ENCODE measurements around the gene SDHAF2.

SDHAF2 gene

GRCh38 chr11:61415381-61415780 lies 14.5 kb upstream of the SDHAF2 start:
- H3K36me3 ChIP-seq (ENCODE audit: low read length) = peaks cover 71% of the 10 kb centered on the region
- H3K9me2 ChIP-seq (replicated peaks; ENCODE audit: insufficient read depth, low read length) = no peaks in the 10 kb centered on the region
- H2AFZ ChIP-seq (ENCODE audit: low read depth, low read length, severe bottlenecking) = no peak overlapping the region
- no peak overlapping the region for H3K4me3 ChIP-seq (ENCODE audit: insufficient read depth, low read length, poor library complexity, severe bottlenecking)
- no peaks in the 10 kb centered on the region for H3K9me3 ChIP-seq (ENCODE audit: insufficient read depth, low read length)
- TF ChIP-seq EZH2phosphoT487 (conservative IDR thresholded peaks at IDR 0.05; ENCODE audit: low read length) (no peak), CTCF (IDR thresholded peaks at IDR 0.05; ENCODE audit: insufficient read depth, low read length, poor library complexity, severe bottlenecking) (no peak)
- H3K27me3 ChIP-seq (ENCODE audit: low read length) = no peaks in the 10 kb centered on the region
- peaks cover 17% of the 10 kb centered on the region for H3K79me2 ChIP-seq (ENCODE audit: insufficient read depth, low read length)
- no peak overlapping the region for H3K9ac ChIP-seq (ENCODE audit: low read length)
- peaks cover 4% of the 10 kb centered on the region; the same call in 1 of the 2 replicates for H3F3A ChIP-seq (ENCODE audit: insufficient read depth)
- no peak overlapping the region for H3K4me2 ChIP-seq (ENCODE audit: low read depth, low read length, poor library complexity, severe bottlenecking)
- H3K27ac ChIP-seq (ENCODE audit: low read depth, low read length) = no peak overlapping the region
- peaks cover 16% of the 10 kb centered on the region; the same call in 1 of the 2 replicates for H4K20me1 ChIP-seq (ENCODE audit: low read depth, low read length)

- Histone ChIP-seq H3K4me3 (ENCODE audit: insufficient read depth, low read length, poor library complexity, severe bottlenecking) (no peak overlapping the region), H3K9me2 (replicated peaks; ENCODE audit: insufficient read depth, low read length) (no peaks in the 10 kb centered on the region), H3F3A (ENCODE audit: insufficient read depth) (peaks cover 4% of the 10 kb centered on the region; the same call in 1 of the 2 replicates), H2AFZ (ENCODE audit: low read depth, low read length, severe bottlenecking) (no peak overlapping the region), H3K4me2 (ENCODE audit: low read depth, low read length, poor library complexity, severe bottlenecking) (no peak overlapping the region), H3K27ac (ENCODE audit: low read depth, low read length) (no peak overlapping the region), H3K9me3 (ENCODE audit: insufficient read depth, low read length) (no peaks in the 10 kb centered on the region), H4K20me1 (ENCODE audit: low read depth, low read length) (peaks cover 14% of the 10 kb centered on the region), H3K9ac (ENCODE audit: low read length) (no peak overlapping the region), H3K79me2 (ENCODE audit: insufficient read depth, low read length) (peaks cover 33% of the 10 kb centered on the region), H3K27me3 (ENCODE audit: low read length) (no peaks in the 10 kb centered on the region), H3K36me3 (ENCODE audit: low read length) (peaks cover 68% of the 10 kb centered on the region)
- TF ChIP-seq CTCF (IDR thresholded peaks at IDR 0.05; ENCODE audit: insufficient read depth, low read length, poor library complexity, severe bottlenecking) (no peak), EZH2phosphoT487 (conservative IDR thresholded peaks at IDR 0.05; ENCODE audit: low read length) (no peak)
Observed at GRCh38 chr11:61416941-61417340, 13.0 kb upstream of the SDHAF2 start.

- Histone ChIP-seq H2AFZ (ENCODE audit: low read depth, low read length, severe bottlenecking) (no peak overlapping the region), H3K27ac (ENCODE audit: low read depth, low read length) (no peak overlapping the region), H3K36me3 (ENCODE audit: low read length) (peaks cover 66% of the 10 kb centered on the region), H3K27me3 (ENCODE audit: low read length) (no peaks in the 10 kb centered on the region), H3K9me2 (replicated peaks; ENCODE audit: insufficient read depth, low read length) (no peaks in the 10 kb centered on the region), H3K4me2 (ENCODE audit: low read depth, low read length, poor library complexity, severe bottlenecking) (no peak overlapping the region), H3K4me3 (ENCODE audit: insufficient read depth, low read length, poor library complexity, severe bottlenecking) (no peak overlapping the region), H3K79me2 (ENCODE audit: insufficient read depth, low read length) (peaks cover 40% of the 10 kb centered on the region), H3F3A (ENCODE audit: insufficient read depth) (peaks cover 2% of the 10 kb centered on the region; the same call in 1 of the 2 replicates), H3K9me3 (ENCODE audit: insufficient read depth, low read length) (no peaks in the 10 kb centered on the region), H3K9ac (ENCODE audit: low read length) (no peak overlapping the region), H4K20me1 (ENCODE audit: low read depth, low read length) (peaks cover 13% of the 10 kb centered on the region)
- TF ChIP-seq CTCF (IDR thresholded peaks at IDR 0.05; ENCODE audit: insufficient read depth, low read length, poor library complexity, severe bottlenecking) (no peak), EZH2phosphoT487 (conservative IDR thresholded peaks at IDR 0.05; ENCODE audit: low read length) (no peak)
Observed at GRCh38 chr11:61417670-61418069, 12.3 kb upstream of the SDHAF2 start.
